GM12874 (cell line): ENCODE data around the gene SNRNP25.

Experiments used
- TF ChIP-seq, protein P1 (sequence below): IDR thresholded peaks from 2 replicates; pipeline ENCODE4 v1.5.1; 2011; ENCODE audit warnings: low read depth, mild to moderate bottlenecking, control low read depth, low read length, moderate library complexity; ENCODE audit not compliant: insufficient read depth

SNRNP25 gene

DNA sequence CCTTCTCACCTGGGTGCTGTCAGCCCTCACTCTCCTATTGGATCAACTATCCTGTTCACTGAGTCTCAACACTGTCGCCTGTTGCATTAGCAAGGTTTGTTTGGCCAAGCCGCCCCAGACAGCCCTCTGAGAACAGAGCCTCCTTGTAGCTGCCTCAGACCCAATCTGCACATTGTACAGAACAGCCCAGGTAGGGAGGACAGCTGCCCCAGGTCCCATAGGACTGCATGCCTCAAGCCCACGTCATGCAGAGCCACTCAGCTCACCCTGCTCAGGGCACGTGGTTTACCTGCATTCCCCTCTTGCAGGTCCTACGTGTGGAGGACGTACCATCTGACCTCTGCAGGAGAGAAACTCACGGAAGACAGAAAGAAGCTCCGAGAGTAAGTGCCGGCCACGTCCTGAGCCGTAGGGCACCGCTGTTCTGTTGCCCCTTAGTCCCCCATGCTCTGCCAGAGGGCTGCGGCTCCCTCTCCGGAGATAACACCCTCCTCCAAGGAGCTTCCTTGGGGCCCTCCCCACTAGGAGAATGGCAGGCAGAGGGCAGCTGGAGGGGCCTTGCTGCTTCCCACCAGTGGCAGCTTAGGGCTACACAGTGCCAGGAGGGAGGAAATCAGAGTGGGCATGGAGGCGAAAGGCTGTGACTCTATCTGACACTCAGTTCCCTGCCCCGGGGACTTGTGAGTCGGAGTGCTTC is 2.8 kb downstream of the SNRNP25 start:
- TF ChIP-seq, protein P1, sequence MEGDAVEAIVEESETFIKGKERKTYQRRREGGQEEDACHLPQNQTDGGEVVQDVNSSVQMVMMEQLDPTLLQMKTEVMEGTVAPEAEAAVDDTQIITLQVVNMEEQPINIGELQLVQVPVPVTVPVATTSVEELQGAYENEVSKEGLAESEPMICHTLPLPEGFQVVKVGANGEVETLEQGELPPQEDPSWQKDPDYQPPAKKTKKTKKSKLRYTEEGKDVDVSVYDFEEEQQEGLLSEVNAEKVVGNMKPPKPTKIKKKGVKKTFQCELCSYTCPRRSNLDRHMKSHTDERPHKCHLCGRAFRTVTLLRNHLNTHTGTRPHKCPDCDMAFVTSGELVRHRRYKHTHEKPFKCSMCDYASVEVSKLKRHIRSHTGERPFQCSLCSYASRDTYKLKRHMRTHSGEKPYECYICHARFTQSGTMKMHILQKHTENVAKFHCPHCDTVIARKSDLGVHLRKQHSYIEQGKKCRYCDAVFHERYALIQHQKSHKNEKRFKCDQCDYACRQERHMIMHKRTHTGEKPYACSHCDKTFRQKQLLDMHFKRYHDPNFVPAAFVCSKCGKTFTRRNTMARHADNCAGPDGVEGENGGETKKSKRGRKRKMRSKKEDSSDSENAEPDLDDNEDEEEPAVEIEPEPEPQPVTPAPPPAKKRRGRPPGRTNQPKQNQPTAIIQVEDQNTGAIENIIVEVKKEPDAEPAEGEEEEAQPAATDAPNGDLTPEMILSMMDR = no peak

DNA sequence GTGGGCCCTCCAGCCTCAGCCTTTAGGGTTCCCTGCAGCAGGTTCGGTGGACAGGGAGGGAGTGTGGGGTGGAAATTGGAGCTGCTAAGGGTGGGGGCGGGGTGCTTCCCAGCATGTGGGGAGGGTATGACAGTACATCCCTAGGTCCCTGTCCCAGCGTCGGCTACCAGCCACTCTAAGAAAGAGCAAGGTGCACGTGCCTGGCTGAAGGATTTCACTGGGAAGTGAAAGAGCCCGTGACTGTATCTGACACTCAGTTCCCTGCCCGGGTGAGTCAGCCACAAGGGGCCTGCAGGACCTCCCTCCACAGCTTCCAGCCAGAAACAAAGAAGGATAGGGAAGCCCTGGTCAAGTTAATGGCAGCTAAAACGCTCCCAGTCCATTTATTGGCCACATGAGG is 4.1 kb downstream of the SNRNP25 start:
- TF ChIP-seq, protein P1 = no peak

DNA sequence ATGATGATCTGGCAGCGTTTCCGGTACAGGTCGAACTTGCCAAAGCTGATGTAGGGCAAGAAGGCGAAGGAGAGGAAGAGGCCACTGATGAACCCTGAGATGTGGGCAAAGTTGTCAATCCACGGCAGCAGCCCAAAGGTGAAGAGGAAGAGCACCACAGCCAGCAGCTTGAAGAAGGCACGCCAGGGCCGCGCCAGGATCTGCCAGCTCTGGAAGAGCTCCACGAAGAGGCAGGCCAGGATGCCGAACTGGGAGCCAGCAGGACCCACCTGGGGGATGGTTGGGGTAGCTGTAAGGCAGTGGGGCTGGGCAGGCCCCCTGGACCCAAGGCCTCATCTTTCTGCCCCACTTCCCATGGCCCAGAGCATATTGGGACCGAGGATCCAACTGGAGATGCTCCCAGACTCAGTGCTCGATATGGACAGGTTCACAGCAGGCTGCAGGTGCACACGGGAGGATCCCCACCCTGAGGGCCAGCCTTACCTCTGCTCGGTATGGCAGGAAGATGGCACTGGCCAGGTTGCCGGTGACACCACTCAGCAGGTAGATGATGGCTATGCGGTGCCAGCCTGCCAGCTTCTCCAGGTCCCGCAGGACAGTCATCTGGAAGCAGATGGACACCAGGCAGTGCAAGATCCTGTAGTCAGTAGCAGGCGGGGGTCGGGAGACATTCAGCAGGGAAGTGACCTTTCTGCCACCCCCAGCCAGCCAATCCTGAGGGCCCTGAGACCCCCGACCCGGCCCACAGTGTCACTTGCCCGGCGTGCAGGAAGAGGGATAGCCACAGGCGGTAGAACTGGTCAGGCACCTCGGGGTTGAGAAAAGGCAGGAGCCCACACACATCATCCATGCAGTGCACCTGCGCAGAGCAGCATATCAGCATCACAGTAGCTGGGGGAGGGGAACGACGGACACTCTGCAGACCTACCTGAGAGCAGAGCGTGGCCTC is 5.1 kb downstream of the SNRNP25 start:
- TF ChIP-seq, protein P1 = no peak

DNA sequence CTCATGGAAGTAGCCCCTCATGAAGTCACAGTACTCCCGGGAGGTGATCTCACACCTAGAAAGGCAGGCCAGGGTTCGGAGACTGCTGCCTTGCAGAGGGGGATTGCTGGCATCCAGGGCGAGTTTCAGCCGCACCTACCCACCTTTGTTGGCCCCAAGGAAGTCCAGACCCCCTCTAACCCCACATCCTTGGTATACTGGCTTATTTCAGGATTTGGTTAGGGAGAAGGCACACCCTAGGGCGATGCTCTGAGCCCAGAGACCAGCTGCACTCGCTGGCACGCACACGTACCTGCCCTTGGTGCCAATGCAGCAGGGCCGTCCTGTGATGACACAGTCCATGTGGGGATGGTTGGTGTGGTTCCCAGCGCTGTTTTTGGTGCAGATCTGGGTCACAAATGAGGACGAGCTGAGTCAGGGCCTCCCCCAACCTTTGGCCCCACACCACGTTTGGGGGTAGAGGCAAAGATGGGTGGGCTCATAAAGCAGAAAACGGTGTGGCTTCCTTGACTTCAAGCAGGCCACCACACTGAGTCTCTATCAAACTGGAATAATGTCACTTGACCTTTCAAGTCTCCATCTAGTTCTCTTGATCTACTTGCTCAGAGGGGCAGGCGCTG is 5.9 kb downstream of the SNRNP25 start:
- TF ChIP-seq, protein P1 = no peak

DNA sequence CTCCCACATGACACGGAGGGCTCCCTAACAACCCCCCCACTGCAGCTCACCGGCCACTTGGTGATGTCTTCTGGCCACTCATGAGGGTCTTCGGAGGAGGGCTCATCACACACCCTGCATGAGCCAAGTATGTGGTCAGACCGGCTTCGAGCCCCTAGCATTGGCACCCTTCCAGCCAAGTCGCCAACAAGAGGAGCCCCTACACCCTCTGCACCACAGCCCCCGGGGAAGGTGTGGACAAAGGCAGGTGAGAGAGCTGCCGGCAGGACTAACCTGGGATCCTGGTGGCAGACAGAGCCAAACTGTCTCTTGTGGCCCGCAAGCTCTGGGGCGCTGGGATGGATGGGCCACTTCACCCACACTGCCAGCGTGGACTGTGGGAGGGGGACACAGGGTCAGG is 6.5 kb downstream of the SNRNP25 start:
- TF ChIP-seq, protein P1 = no peak

DNA sequence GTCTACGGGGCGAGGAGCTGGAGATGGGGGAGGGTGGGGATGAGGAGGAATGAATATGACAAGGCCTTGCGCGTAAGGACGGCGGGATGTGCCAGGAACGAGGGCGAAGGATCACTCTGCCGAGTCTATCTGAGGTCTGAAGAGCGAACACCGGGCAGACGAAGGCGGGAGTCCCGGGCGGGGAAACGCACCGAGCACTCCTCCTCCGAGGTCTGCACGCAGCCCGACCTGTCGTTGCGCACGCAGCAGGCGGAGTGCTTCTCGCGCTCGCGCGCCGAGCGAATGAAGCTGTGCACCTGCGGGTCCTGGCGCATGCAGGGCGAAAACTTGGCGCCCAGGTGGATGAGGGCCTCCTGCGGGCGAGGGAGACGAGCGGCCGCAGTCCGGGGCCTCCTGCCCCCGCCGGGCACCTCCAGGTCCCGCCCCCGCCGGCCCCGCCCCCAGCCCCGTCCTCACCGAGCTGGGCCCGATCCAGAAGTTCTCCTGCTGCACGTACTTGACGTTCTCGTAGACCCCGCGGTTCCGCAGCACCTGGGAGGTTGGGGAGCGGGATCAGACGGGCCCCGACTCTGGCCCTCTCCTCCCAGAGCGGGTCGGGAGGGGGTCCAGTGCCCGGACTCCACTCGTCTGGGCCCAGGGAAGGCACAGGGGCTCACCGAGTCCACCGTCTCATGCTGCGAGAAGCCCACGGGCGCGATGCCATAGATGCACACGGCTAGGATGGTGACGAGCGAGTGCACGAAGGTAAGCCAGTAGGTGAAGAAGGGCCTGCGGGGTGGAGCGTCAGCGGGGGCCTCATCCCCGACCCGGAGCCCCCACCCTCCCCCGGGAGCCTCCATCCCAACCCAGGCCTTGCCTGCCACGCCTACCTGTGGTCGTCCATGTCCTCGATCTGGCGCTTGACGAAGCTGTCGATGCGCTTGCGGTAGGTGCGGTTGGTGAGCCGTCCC is 7.6 kb downstream of the SNRNP25 start:
- TF ChIP-seq, protein P1 = no peak
